Fibroblast of lung (primary cell): ENCODE results near the gene ANKRD35.

Experiments used
- EZH2 ChIP-seq: IDR thresholded peaks from 2 replicates; pipeline ENCODE4 v1.5.1; 2012; ENCODE audit warnings: low read length, control low read depth, mild to moderate bottlenecking; ENCODE audit errors: missing control alignments
- TF ChIP-seq, protein P1 (sequence below), 2 donors: IDR thresholded peaks in 1 of 2; conservative IDR thresholded peaks in 1 of 2; 1 replicate in 1 of 2; 2 replicates in 1 of 2; pipeline ENCODE4 v1.5.1; 2011 to 2012; ENCODE audit warnings: low read length in 2 of 2, control low read depth in 1 of 2, inconsistent platforms in 1 of 2, low read depth in 1 of 2, mild to moderate bottlenecking in 1 of 2

DNA sequence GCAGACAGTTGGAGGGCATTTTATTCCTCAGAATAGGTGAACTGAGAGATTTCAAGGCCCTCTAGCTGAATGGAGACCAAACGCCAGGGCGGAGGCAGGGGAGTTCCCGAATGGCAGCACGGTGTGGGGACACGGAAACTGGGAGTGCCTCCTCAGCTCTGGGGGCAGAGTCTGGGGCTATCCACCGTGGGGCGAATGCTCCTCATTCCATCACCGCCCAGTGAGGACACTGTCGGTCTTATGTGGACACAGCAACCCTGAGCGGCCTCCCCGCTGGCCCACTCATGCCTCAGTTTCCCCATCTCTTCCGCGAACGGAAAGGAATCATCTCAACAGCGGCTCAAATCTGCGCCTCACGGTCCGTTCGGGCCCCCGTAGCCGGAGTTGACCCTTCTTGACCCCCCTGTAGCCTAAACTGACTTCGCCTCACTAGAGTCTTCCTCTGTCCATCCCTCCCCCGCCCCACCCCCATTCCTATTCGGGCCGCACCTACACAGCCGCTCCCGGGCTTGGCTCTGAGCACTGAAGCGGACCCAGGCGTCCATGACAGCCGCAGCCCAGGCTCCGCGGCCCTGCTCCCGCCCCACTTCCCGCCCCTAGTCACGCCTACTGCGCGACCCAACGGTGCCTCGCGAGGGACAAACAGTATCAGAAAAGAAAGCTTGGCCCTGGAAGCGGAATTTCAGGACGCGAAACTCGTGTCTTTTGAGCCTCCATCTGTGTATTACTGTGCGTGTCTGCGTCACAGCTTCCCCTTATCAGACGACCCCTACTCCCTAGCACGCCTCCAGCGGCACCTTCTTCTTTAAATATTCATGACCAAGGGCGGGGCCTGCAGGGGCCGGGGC, 32.7 kb upstream of the ANKRD35 start, which contains the start of gene PEX11B:
- no peak for TF ChIP-seq EZH2
- TF ChIP-seq, protein P1, sequence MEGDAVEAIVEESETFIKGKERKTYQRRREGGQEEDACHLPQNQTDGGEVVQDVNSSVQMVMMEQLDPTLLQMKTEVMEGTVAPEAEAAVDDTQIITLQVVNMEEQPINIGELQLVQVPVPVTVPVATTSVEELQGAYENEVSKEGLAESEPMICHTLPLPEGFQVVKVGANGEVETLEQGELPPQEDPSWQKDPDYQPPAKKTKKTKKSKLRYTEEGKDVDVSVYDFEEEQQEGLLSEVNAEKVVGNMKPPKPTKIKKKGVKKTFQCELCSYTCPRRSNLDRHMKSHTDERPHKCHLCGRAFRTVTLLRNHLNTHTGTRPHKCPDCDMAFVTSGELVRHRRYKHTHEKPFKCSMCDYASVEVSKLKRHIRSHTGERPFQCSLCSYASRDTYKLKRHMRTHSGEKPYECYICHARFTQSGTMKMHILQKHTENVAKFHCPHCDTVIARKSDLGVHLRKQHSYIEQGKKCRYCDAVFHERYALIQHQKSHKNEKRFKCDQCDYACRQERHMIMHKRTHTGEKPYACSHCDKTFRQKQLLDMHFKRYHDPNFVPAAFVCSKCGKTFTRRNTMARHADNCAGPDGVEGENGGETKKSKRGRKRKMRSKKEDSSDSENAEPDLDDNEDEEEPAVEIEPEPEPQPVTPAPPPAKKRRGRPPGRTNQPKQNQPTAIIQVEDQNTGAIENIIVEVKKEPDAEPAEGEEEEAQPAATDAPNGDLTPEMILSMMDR (conservative IDR thresholded peaks at IDR 0.05 in 1 of 2, IDR thresholded peaks at IDR 0.05 in 1 of 2; ENCODE audit: low read depth in 1 of 2, low read length in 2 of 2) = no peak
